GM12878 (cell line): Measurements from ENCODE around the gene WASHC2A. TPM values are rescaled to one million over a fixed set of nuclear protein-coding genes. Genes with fewer than 3 reads are reported as not detected.
"Not testable (repeated sequence)": the region's sequence is repeated elsewhere in the genome, so short reads cannot be mapped to it uniquely, and the experiment has no call there.

Experiments
- ATAC-seq: fragments of 200-7000 bp; cut with Tn5 transposase; 3 replicates; pipeline ENCODE4 v1.9.1; 2020; ENCODE audit warnings: mild to moderate bottlenecking, moderate library complexity
- BruUV-seq: library from RNA; stranded (reverse); fragments of 400-500 nt; replicated peaks from 2 replicates; lab custom pipeline; 2021; lab: Mats Ljungman, UMichigan
- CTCF ChIA-PET: fragments of 300-600 bp; sonication (Branson Sonifier 250); formaldehyde crosslinking; extraction: SDS; loops from one replicate; lab custom pipeline; 2021; ENCODE audit warnings: inconsistent platforms; lab: Yijun Ruan, JAX
- POLR2A ChIA-PET: fragments of 350-600 bp; formaldehyde crosslinking; extraction: SDS; loops from one replicate; lab custom pipeline; 2021; ENCODE audit warnings: inconsistent platforms; lab: Charles Lee
- RAD21 ChIA-PET: fragments of 300-600 bp; sonication (Branson Sonifier 250); formaldehyde crosslinking; loops from one replicate; lab custom pipeline; 2023; ENCODE audit warnings: antibody characterized with exemption; ENCODE audit not compliant: unreplicated experiment; lab: Charles Lee
- SMC1A ChIA-PET: fragments of 300-600 bp; sonication (Branson Sonifier 250); formaldehyde crosslinking; loops from one replicate; lab custom pipeline; 2023; ENCODE audit not compliant: unreplicated experiment, uncharacterized antibody; lab: Charles Lee
- DNase-seq: peaks from one replicate; pipeline ENCODE4 v3.0.0-alpha.2; 2011; ENCODE audit warnings: low read depth, low spot score
- FAIRE-seq: peaks from 3 replicates; lab custom pipeline; 2011; peaks lifted over from hg19 to GRCh38; lab: Jason Lieb, UNC
- H2AFZ ChIP-seq: 2 replicates; pipeline ENCODE4 v1.6.0; 2011; ENCODE audit warnings: low read depth, low read length, control low read depth; ENCODE audit not compliant: control insufficient read depth
- H3K27ac ChIP-seq: 2 replicates; pipeline ENCODE4 v1.5.1; 2011; ENCODE audit warnings: control low read depth; ENCODE audit not compliant: control insufficient read depth, insufficient read depth
- H3K27me3 ChIP-seq, 2 experiments: replicated peaks in 1 of 2; 2 replicates each; pipeline versions ENCODE4 v1.6.0 to v1.6.1; 2011; ENCODE audit warnings: low read length in 1 of 2; ENCODE audit not compliant: control insufficient read depth in 2 of 2, insufficient read depth in 2 of 2
- H3K36me3 ChIP-seq, 2 experiments: 2 replicates each; pipeline ENCODE4 v1.5.1; 2011; ENCODE audit warnings: low read length in 1 of 2; ENCODE audit not compliant: control insufficient read depth in 2 of 2, insufficient read depth in 2 of 2
- H3K4me1 ChIP-seq: 2 replicates; pipeline ENCODE4 v1.6.1; 2011; ENCODE audit warnings: mild to moderate bottlenecking, low read length, moderate library complexity, mixed read lengths; ENCODE audit not compliant: control insufficient read depth, insufficient read depth
- H3K4me2 ChIP-seq: 2 replicates; pipeline ENCODE4 v1.6.0; 2011; ENCODE audit warnings: control low read depth; ENCODE audit not compliant: control insufficient read depth, insufficient read depth
- H3K4me3 ChIP-seq: fragments of 200-600 bp; sonication (generic); 2 replicates; pipeline ENCODE4 v1.5.1; 2016
- H3K79me2 ChIP-seq: 2 replicates; pipeline ENCODE4 v1.6.0; 2011; ENCODE audit warnings: low read length; ENCODE audit not compliant: control insufficient read depth, insufficient read depth
- H3K9ac ChIP-seq: 2 replicates; pipeline ENCODE4 v1.8.0; 2011; ENCODE audit warnings: low read length, control low read depth, mixed read lengths; ENCODE audit not compliant: control insufficient read depth, insufficient read depth
- H3K9me3 ChIP-seq: replicated peaks from 3 replicates; pipeline ENCODE4 v1.5.1; 2011; ENCODE audit warnings: mild to moderate bottlenecking, low read length; ENCODE audit not compliant: control insufficient read depth, insufficient read depth
- H4K20me1 ChIP-seq: 2 replicates; pipeline ENCODE4 v1.6.0; 2011; ENCODE audit not compliant: control insufficient read depth, insufficient read depth
- BACH1 ChIP-seq: fragments of 450-650 bp; IDR thresholded peaks from 2 replicates; pipeline ENCODE4 v1.6.1; 2017; ENCODE audit warnings: mild to moderate bottlenecking, borderline replicate concordance
- CBFB ChIP-seq: IDR thresholded peaks from 2 replicates; pipeline ENCODE4 v1.6.1; 2016; ENCODE audit warnings: antibody characterized with exemption, low read depth
- CHD2 ChIP-seq: IDR thresholded peaks from 2 replicates; pipeline ENCODE4 v1.6.1; 2011; ENCODE audit warnings: low read depth, low read length, improper control_type of control experiment, borderline replicate concordance
- ETV6 ChIP-seq, 2 experiments: fragments of 450-650 bp in 1 of 2; IDR thresholded peaks in 1 of 2; conservative IDR thresholded peaks in 1 of 2; 2 replicates each; pipeline ENCODE4 v1.6.1; 2014; ENCODE audit warnings: antibody characterized with exemption in 1 of 2, borderline replicate concordance in 1 of 2, low read depth in 1 of 2, mild to moderate bottlenecking in 1 of 2, moderate library complexity in 1 of 2
- JUNB ChIP-seq: IDR thresholded peaks from 2 replicates; pipeline ENCODE4 v1.6.1; 2016; ENCODE audit warnings: antibody characterized with exemption, mild to moderate bottlenecking
- JUND ChIP-seq: IDR thresholded peaks from 2 replicates; pipeline ENCODE4 v1.6.1; 2012; ENCODE audit warnings: low read depth, mild to moderate bottlenecking, low read length, improper control_type of control experiment, moderate library complexity
- NFYA ChIP-seq: IDR thresholded peaks from 2 replicates; pipeline ENCODE4 v1.6.1; 2011; ENCODE audit warnings: low read depth, mild to moderate bottlenecking, low read length, improper control_type of control experiment, borderline replicate concordance
- STAT3 ChIP-seq: IDR thresholded peaks from 2 replicates; pipeline ENCODE4 v1.6.1; 2011; ENCODE audit warnings: low read depth, low read length, improper control_type of control experiment
- TBL1XR1 ChIP-seq: IDR thresholded peaks from 2 replicates; pipeline ENCODE4 v1.6.1; 2012; ENCODE audit warnings: low read depth, low read length, improper control_type of control experiment
- ZNF217 ChIP-seq: fragments of 450-650 bp; IDR thresholded peaks from 2 replicates; pipeline ENCODE4 v1.6.1; 2017; ENCODE audit warnings: antibody characterized with exemption, mild to moderate bottlenecking
- WGBS: methylation state at CpG from one replicate; pipeline ENCODE4 v1.1.6; 2016; ENCODE audit warnings: low lambda C conversion rate; ENCODE audit not compliant: insufficient replicate concordance, insufficient coverage; ENCODE audit errors: missing lambda C conversion rate; 5-methylcytosine and 5-hydroxymethylcytosine counted together
- in situ Hi-C: fragments of 300-500 bp; cut with MboI; formaldehyde crosslinking; loops from 9 replicates; pipeline ENCODE4 v1.14.3; 2018; ENCODE audit warnings: mixed read lengths
- intact Hi-C: fragments of 100-400 bp; cut with micrococcal nuclease; formaldehyde crosslinking; loops from one replicate; pipeline ENCODE4 v1.14.2; 2022; ENCODE audit not compliant: unreplicated experiment
- polyA plus RNA-seq, 11 experiments: library from polyadenylated mRNA; depleted of rRNA in 4 of 11; unstranded in 6 of 11; stranded (reverse) in 5 of 11; fragments of >200 nt; fragmentation: Nextera tagmentation in 4 of 11; fragmentation: Illumina TruSeq in 1 of 11; extraction: Ambion mirVana in 4 of 11; extraction: Trizol in 1 of 11; gene quantifications; 1 replicate in 1 of 11; 2 replicates in 10 of 11; pipeline versions ENCODE4 v1.2.1 to v1.2.3, GENCODE V29; 2011 to 2016; ENCODE audit warnings: inconsistent platforms in 2 of 11, missing spikeins in 2 of 11, low read depth in 1 of 11
- total RNA-seq, 4 experiments: library from RNA; depleted of rRNA in 3 of 4; stranded (reverse); fragments of >200 nt in 3 of 4; fragmentation: Illumina TruSeq in 1 of 4; extraction: Trizol in 1 of 4; gene quantifications; 2 replicates each; pipeline versions ENCODE4 v1.2.1 to v1.2.3, GENCODE V29; 2013 to 2021
- TF ChIP-seq, protein P1 (sequence below): IDR thresholded peaks from 2 replicates; pipeline ENCODE4 v1.6.1; 2012; ENCODE audit warnings: low read length, inconsistent platforms

The WASHC2A gene
- total and polyA plus RNA-seq, 10 of the 15 experiments (the other 5 are each of a cell fraction or from before 2014, with no cell fraction given): 3.7 to 30.3 (median 23.6) TPM

DNA sequence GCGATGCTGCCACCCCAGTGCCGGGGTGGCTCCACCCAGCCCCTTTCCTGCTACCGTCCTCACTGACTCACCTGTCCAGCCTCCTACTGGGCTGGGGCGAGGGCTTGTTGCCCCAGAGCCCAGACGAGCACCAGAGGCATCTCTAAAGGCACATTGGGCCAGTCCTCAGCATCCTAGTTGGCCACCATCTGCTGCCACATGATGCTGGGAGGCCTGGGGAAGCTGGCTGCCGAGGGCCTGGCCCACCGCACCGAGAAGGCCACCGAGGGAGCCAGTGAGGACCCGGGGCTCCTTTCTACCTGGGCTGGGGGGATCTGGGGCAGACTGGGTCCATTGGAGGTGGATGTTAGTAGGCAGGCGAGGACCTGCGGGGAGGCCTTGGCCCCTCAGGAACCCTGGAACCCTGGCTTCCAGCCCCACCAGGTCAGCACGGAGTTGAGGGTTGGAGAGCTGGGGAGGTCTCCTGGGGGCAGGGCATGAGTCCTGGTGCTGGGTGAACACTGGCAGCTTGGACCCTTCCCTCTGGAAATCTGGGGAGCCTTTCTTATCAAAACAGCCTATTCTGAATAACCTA, 47.2 kb upstream of the WASHC2A start:
- H3K9me3 ChIP-seq, H3K27me3 ChIP-seq, H3K79me2 ChIP-seq, H3K4me2 ChIP-seq, H3K4me1 ChIP-seq, intact Hi-C loops, CTCF ChIA-PET, H3K4me3 ChIP-seq, H4K20me1 ChIP-seq, H3K36me3 ChIP-seq, POLR2A ChIA-PET, ATAC-seq, BruUV-seq, H3K9ac ChIP-seq, H3K27ac ChIP-seq, H2AFZ ChIP-seq, SMC1A ChIA-PET, FAIRE-seq, DNase-seq: not testable (repeated sequence)
- RAD21 ChIA-PET: interaction anchor here (0.6 kb wide), 1 partner anchor 56 kb away, joined by 3 read pairs; no protein-coding TSS in a partner anchor
- in situ Hi-C loops: loop anchor here (10.0 kb wide), 1 partner anchor 134 kb away; no protein-coding TSS in a partner anchor
- 58% methylated on average over 12 of the region's 13 CpGs for WGBS

DNA sequence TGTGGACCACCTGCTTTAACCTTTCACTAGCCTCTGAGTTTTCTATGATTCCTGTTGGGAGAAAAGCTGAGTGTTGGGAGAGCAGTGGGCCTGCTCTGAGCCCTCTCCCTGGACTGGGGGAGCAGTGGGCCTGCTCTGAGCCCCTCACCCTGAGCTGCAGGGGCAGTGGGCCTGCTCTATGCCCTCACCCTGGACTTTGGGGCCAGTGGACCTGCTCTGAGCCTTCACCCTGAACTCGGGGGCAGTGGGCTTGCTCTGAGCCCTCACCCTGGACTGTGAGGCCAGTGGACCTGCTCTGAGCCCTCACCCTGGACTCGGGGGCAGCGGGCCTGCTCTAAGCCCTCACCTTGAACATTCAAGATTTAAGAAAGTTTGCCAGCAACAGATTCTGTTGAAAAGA, 46.1 kb upstream of the WASHC2A start:
- H3K4me3 ChIP-seq: no peak overlapping the region
- BruUV-seq: no TSS peak
- H3K27me3 ChIP-seq: no peaks in the 10 kb centered on the region
- H3K9me3 ChIP-seq: no peaks in the 10 kb centered on the region
- ATAC-seq: no peak
- ChIA-PET RAD21 (no interaction called here), CTCF (no interaction called here), SMC1A (no interaction called here), POLR2A (no interaction called here)
- no peak overlapping the region for H3K9ac ChIP-seq
- H3K27ac ChIP-seq: no peak overlapping the region
- no peaks in the 10 kb centered on the region for H4K20me1 ChIP-seq
- WGBS: 0% methylated on average over 3 of the region's 3 CpGs
- FAIRE-seq: no peak
- DNase-seq: no peak
- no peaks in the 10 kb centered on the region for H3K4me1 ChIP-seq
- H3K36me3 ChIP-seq: no peaks in the 10 kb centered on the region
- TF ChIP-seq, protein P1, sequence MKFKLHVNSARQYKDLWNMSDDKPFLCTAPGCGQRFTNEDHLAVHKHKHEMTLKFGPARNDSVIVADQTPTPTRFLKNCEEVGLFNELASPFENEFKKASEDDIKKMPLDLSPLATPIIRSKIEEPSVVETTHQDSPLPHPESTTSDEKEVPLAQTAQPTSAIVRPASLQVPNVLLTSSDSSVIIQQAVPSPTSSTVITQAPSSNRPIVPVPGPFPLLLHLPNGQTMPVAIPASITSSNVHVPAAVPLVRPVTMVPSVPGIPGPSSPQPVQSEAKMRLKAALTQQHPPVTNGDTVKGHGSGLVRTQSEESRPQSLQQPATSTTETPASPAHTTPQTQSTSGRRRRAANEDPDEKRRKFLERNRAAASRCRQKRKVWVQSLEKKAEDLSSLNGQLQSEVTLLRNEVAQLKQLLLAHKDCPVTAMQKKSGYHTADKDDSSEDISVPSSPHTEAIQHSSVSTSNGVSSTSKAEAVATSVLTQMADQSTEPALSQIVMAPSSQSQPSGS: no peak
- TF ChIP-seq CHD2: no peak
- no peak for TF ChIP-seq ETV6 (conservative IDR thresholded peaks at IDR 0.05 in 1 of 2, IDR thresholded peaks at IDR 0.05 in 1 of 2; ENCODE audit: borderline replicate concordance in 1 of 2, low read depth in 1 of 2)
- TF ChIP-seq NFYA: no peak
- TF ChIP-seq ZNF217: no peak
- TF ChIP-seq JUNB: no peak
- no peak for TF ChIP-seq CBFB
- TF ChIP-seq JUND: no peak
- no peak for TF ChIP-seq STAT3
- TF ChIP-seq TBL1XR1: no peak
- no peak for TF ChIP-seq BACH1
- H2AFZ ChIP-seq: no peak overlapping the region
- H3K4me2 ChIP-seq: no peak overlapping the region
- in situ Hi-C loops (loop anchor here (10.0 kb wide), 1 partner anchor 133 kb away; no protein-coding TSS in a partner anchor), intact Hi-C loops (no loop called here)
- H3K79me2 ChIP-seq: no peaks in the 10 kb centered on the region
